HEK293 (cell line): ENCODE data around the gene LZTR1.

Experiments used
- CTCF ChIA-PET: fragments of 350-600 bp; formaldehyde crosslinking; extraction: SDS; loops from one replicate; lab custom pipeline; 2021; ENCODE audit warnings: antibody characterized with exemption; lab: Yijun Ruan, JAX
- POLR2A ChIA-PET: fragments of 300-600 bp; formaldehyde crosslinking; extraction: SDS; loops from one replicate; lab custom pipeline; 2020; ENCODE audit warnings: antibody characterized with exemption, inconsistent platforms; lab: Yijun Ruan, JAX
- H3K27ac ChIP-seq: fragments of 200-500 bp; sonication (Bioruptor generic); 2 replicates; pipeline ENCODE4 v1.5.1; 2014; ENCODE audit warnings: low read depth, low read length, control low read depth, inconsistent platforms; ENCODE audit errors: extremely low read depth
- H3K36me3 ChIP-seq, 2 experiments: fragments of 200-500 bp in 1 of 2; sonication (Bioruptor generic) in 1 of 2; 1 replicate in 1 of 2; 2 replicates in 1 of 2; pipeline ENCODE4 v1.5.1; 2014 to 2017; ENCODE audit warnings: inconsistent platforms in 2 of 2, low read length in 2 of 2; ENCODE audit not compliant: control insufficient read depth in 2 of 2, insufficient read depth in 1 of 2
- H3K4me1 ChIP-seq: fragments of 200-500 bp; sonication (Bioruptor generic); 2 replicates; pipeline ENCODE4 v1.5.1; 2014; ENCODE audit warnings: mild to moderate bottlenecking, low read length, inconsistent platforms; ENCODE audit not compliant: control insufficient read depth, insufficient read depth
- H3K4me3 ChIP-seq: 2 replicates; pipeline ENCODE4 v1.5.1; 2011; ENCODE audit warnings: low read depth, mild to moderate bottlenecking, control low read depth, low read length, moderate library complexity
- H3K9me3 ChIP-seq: fragments of 200-500 bp; sonication (Bioruptor generic); 2 replicates; pipeline ENCODE4 v1.5.1; 2014; ENCODE audit warnings: low read depth, low read length, inconsistent platforms; ENCODE audit not compliant: control insufficient read depth, insufficient read depth
- GFI1B ChIP-seq: fragments of 450-650 bp; formaldehyde crosslinking; IDR thresholded peaks from 2 replicates; pipeline ENCODE4 v1.5.1; 2016; ENCODE audit warnings: missing biosample characterization, missing genetic modification characterization
- IKZF3 ChIP-seq: fragments of 450-650 bp; IDR thresholded peaks from 2 replicates; pipeline ENCODE4 v1.5.0; 2018; ENCODE audit warnings: missing biosample characterization, mild to moderate bottlenecking, missing genetic modification characterization, moderate library complexity
- KLF1 ChIP-seq: fragments of 450-650 bp; formaldehyde crosslinking; IDR thresholded peaks from 2 replicates; pipeline ENCODE4 v1.5.1; 2016; ENCODE audit warnings: missing biosample characterization, missing genetic modification characterization
- KLF9 ChIP-seq: fragments of 450-650 bp; formaldehyde crosslinking; IDR thresholded peaks from 2 replicates; pipeline ENCODE4 v1.5.1; 2016; ENCODE audit warnings: missing biosample characterization, missing genetic modification characterization, low read depth
- MEIS1 ChIP-seq: sonication (generic); formaldehyde crosslinking; IDR thresholded peaks from 2 replicates; pipeline ENCODE4 v1.8.1; 2022; ENCODE audit warnings: missing genetic modification reagents, mild to moderate bottlenecking, borderline replicate concordance
- SETDB1 ChIP-seq: IDR thresholded peaks from one replicate; pipeline ENCODE4 v1.6.1; 2017; ENCODE audit warnings: mild to moderate bottlenecking, low read length, moderate library complexity, mixed read lengths; ENCODE audit not compliant: insufficient read length
- SP2 ChIP-seq: fragments of 450-650 bp; formaldehyde crosslinking; IDR thresholded peaks from 2 replicates; pipeline ENCODE4 v1.5.1; 2016; ENCODE audit warnings: missing biosample characterization, missing genetic modification characterization
- ZBTB20 ChIP-seq: fragments of 450-650 bp; formaldehyde crosslinking; IDR thresholded peaks from 2 replicates; pipeline ENCODE4 v1.5.1; 2016; ENCODE audit warnings: missing biosample characterization, missing genetic modification characterization
- ZBTB26 ChIP-seq: fragments of 450-650 bp; formaldehyde crosslinking; optimal IDR thresholded peaks from 2 replicates; pipeline ENCODE3; 2016; ENCODE audit warnings: missing biosample characterization, mild to moderate bottlenecking, missing genetic modification characterization
- ZFP37 ChIP-seq: fragments of 450-650 bp; formaldehyde crosslinking; IDR thresholded peaks from 2 replicates; pipeline ENCODE4 v1.5.1; 2016; ENCODE audit warnings: missing biosample characterization, missing genetic modification characterization
- ZIC2 ChIP-seq: fragments of 450-650 bp; formaldehyde crosslinking; IDR thresholded peaks from 2 replicates; pipeline ENCODE4 v1.5.1; 2016; ENCODE audit warnings: missing biosample characterization, missing genetic modification characterization
- ZNF19 ChIP-seq: fragments of 450-650 bp; formaldehyde crosslinking; IDR thresholded peaks from 2 replicates; pipeline ENCODE4; 2016; ENCODE audit warnings: missing biosample characterization, missing genetic modification characterization, low read depth
- ZNF239 ChIP-seq: fragments of 450-650 bp; formaldehyde crosslinking; IDR thresholded peaks from 2 replicates; pipeline ENCODE4 v1.5.1; 2016; ENCODE audit warnings: missing biosample characterization, missing genetic modification characterization
- ZNF37A ChIP-seq: fragments of 450-650 bp; IDR thresholded peaks from 2 replicates; pipeline ENCODE4 v1.5.1; 2018; ENCODE audit warnings: missing biosample characterization, missing genetic modification characterization
- ZNF394 ChIP-seq: fragments of 450-650 bp; formaldehyde crosslinking; IDR thresholded peaks from 2 replicates; pipeline ENCODE4 v1.5.1; 2016; ENCODE audit warnings: missing biosample characterization, missing genetic modification characterization, mild to moderate bottlenecking, moderate library complexity, borderline replicate concordance
- ZNF423 ChIP-seq: fragments of 450-650 bp; formaldehyde crosslinking; IDR thresholded peaks from 2 replicates; pipeline ENCODE4 v1.5.1; 2016; ENCODE audit warnings: missing biosample characterization, missing genetic modification characterization
- ZNF514 ChIP-seq: fragments of 450-650 bp; formaldehyde crosslinking; IDR thresholded peaks from 2 replicates; pipeline ENCODE4 v1.5.1; 2016; ENCODE audit warnings: missing biosample characterization, missing genetic modification characterization
- ZNF530 ChIP-seq: fragments of 450-650 bp; formaldehyde crosslinking; IDR thresholded peaks from 2 replicates; pipeline ENCODE4 v1.5.1; 2016; ENCODE audit warnings: low read depth, missing biosample characterization, missing genetic modification characterization
- ZNF549 ChIP-seq: fragments of 450-650 bp; IDR thresholded peaks from 2 replicates; pipeline ENCODE4 v1.5.1; 2018; ENCODE audit warnings: missing biosample characterization, missing genetic modification characterization, mild to moderate bottlenecking, inconsistent platforms, moderate library complexity
- ZNF585B ChIP-seq: fragments of 450-650 bp; formaldehyde crosslinking; IDR thresholded peaks from 2 replicates; pipeline ENCODE4 v1.5.1; 2016; ENCODE audit warnings: missing biosample characterization, missing genetic modification characterization
- ZNF610 ChIP-seq: fragments of 450-650 bp; formaldehyde crosslinking; IDR thresholded peaks from 2 replicates; pipeline ENCODE4 v1.5.1; 2016; ENCODE audit warnings: missing biosample characterization, missing genetic modification characterization, borderline replicate concordance
- ZNF660 ChIP-seq: fragments of 450-650 bp; IDR thresholded peaks from 2 replicates; pipeline ENCODE4 v1.5.1; 2018; ENCODE audit warnings: missing biosample characterization, mild to moderate bottlenecking, missing genetic modification characterization
- ZNF707 ChIP-seq: fragments of 450-650 bp; formaldehyde crosslinking; IDR thresholded peaks from 2 replicates; pipeline ENCODE4 v1.5.1; 2016; ENCODE audit warnings: missing biosample characterization, missing genetic modification characterization
- ZNF768 ChIP-seq: fragments of 450-650 bp; formaldehyde crosslinking; IDR thresholded peaks from 2 replicates; pipeline ENCODE4 v1.5.1; 2018; ENCODE audit warnings: missing biosample characterization, mild to moderate bottlenecking, missing genetic modification characterization
- ZNF785 ChIP-seq: fragments of 450-650 bp; formaldehyde crosslinking; IDR thresholded peaks from 2 replicates; pipeline ENCODE4 v1.5.1; 2016; ENCODE audit warnings: missing biosample characterization, missing genetic modification characterization
- ZNF792 ChIP-seq: fragments of 450-650 bp; formaldehyde crosslinking; IDR thresholded peaks from 2 replicates; pipeline ENCODE4 v1.5.1; 2016; ENCODE audit warnings: missing biosample characterization, missing genetic modification characterization
- ZSCAN16 ChIP-seq: fragments of 450-650 bp; formaldehyde crosslinking; IDR thresholded peaks from 2 replicates; pipeline ENCODE4 v1.5.1; 2016; ENCODE audit warnings: missing biosample characterization, missing genetic modification characterization
- ZSCAN23 ChIP-seq: fragments of 450-650 bp; formaldehyde crosslinking; IDR thresholded peaks from 2 replicates; pipeline ENCODE4 v1.5.1; 2016; ENCODE audit warnings: missing biosample characterization, missing genetic modification characterization
- ZSCAN30 ChIP-seq: fragments of 450-650 bp; IDR thresholded peaks from 2 replicates; pipeline ENCODE4 v1.5.1; 2018; ENCODE audit warnings: missing biosample characterization, mild to moderate bottlenecking, missing genetic modification characterization, moderate library complexity
- TF ChIP-seq, protein P1 (sequence below): fragments of 450-650 bp; formaldehyde crosslinking; IDR thresholded peaks from 2 replicates; pipeline ENCODE4 v1.5.1; 2016; ENCODE audit warnings: missing biosample characterization, missing genetic modification characterization
- TF ChIP-seq, protein P2 (sequence below): fragments of 450-650 bp; formaldehyde crosslinking; IDR thresholded peaks from 2 replicates; pipeline ENCODE4 v1.5.1; 2016; ENCODE audit warnings: missing biosample characterization, missing genetic modification characterization

Gene LZTR1

DNA sequence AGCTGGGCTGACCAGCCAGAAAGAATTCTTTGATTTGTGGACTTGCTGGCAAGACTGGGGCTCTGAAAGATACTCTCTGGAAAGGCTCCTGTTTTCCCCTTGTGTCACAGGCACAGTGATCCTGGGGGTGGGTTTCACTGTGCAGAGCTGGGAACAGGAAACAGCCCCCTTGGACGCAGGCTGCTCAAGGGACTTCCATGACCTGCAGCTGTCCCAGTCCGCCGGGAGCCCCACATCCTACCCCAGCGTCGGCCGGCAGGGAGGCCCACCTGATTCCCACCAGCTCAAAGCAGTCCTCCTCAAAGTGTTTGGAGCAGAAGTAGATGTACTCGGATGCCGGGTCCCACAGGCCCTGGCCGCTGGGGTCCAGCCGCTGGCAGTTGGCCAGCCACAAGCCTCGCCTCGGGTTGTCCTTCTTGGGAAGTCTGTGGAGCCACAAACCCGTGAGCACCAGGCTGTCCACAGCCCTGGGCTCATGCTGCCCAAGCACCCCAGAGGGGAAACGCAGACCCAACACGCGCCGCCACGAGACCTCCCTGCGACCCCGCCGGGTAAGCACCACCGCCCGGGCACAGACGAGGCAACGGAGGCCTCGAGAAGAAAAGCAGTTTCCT, 19.0 kb downstream of the LZTR1 start (continued):
- TF ChIP-seq ZNF792 (tag by site-specific recombination), result 0 out of 2 replicates have a peak, but pooled peaks have one; percentile 81
- 0 out of 2 replicates have a peak, but pooled peaks have one; percentile 24 for TF ChIP-seq ZNF585B (tag by site-specific recombination)
- TF ChIP-seq GFI1B (tag by site-specific recombination), result no peak
- TF ChIP-seq ZNF610, result no peak
- TF ChIP-seq ZIC2 (tag by site-specific recombination), result 0 out of 2 replicates have a peak, but pooled peaks have one; percentile 8
- TF ChIP-seq ZBTB20 (tag by site-specific recombination), result peak; percentile 58; the same call in 1 of the 2 replicates
- TF ChIP-seq ZNF530, result no peak
- TF ChIP-seq SETDB1, result no peak
- TF ChIP-seq ZNF423 (tag by site-specific recombination), result 0 out of 2 replicates have a peak, but pooled peaks have one; percentile 20
- no peak for TF ChIP-seq ZBTB26
- TF ChIP-seq ZNF37A (tag by site-specific recombination), result no peak
- TF ChIP-seq ZNF785 (tag by site-specific recombination), result no peak
- TF ChIP-seq ZFP37 (tag by site-specific recombination), result no peak
- no peak for TF ChIP-seq ZNF239
- no peak for TF ChIP-seq MEIS1 (CRISPR knock-in tag)
- no peak for TF ChIP-seq ZNF768 (tag by site-specific recombination)
- TF ChIP-seq ZNF514 (tag by site-specific recombination), result no peak
- no peak for TF ChIP-seq ZNF19

DNA sequence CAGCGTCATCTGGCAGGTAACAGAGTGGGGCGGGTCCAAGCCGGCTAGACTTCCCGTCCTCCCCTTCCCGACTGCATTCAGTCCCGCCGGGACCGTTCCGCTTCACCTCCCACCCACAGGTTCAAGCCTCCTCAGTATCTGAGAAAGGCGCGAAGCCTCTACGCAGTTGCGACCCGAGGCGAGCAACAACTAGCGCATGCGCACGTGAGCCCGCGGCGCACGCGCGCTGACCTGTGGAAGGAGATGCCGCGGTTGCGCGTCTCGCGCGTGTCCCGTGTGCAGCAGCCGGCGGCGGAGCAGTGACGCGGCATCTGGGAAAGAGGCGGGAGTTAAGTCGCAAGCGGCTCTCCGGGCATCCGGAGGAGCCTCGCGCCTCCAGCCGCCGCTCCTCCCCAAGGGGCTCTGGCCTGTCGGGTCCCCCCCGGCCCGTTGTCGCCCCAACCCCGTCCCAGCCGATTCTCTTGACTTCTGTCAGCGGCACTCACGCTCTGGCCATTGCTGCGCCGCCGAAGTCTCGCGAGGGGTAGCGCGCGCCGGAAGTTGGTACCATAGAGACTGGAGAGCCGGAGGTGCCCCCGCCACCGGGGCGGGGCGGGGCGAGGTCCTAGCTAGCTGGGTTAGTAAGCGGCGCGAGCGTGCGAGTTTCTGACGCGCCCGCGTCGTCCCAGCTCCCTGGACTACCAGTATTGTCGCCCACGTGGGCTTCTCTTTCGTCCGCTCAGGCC, 19.7 kb downstream of the LZTR1 start, which contains the start of gene THAP7:
THAP7 (minus strand) TSS at position 518 of the 725 bp plus-strand sequence; CDS start at position 311, 207 bp downstream.
- H3K4me3 ChIP-seq, result peak within 1 kb of the TSS; percentile 83
- H3K27ac ChIP-seq, result peak within 1 kb of the TSS; percentile 65
- no peaks in the 10 kb centered on the region for H3K9me3 ChIP-seq
- ChIA-PET CTCF (interaction anchor here (1.1 to 1.6 kb wide), 3 partner anchors 12 to 116 kb away, joined by 3 to 6 read pairs (median 3); no protein-coding TSS in a partner anchor), POLR2A (interaction anchor here (0.6 to 5.9 kb wide), 22 partner anchors 10 to 298 kb away, joined by 3 to 80 read pairs (median 4); partner anchors contain the start of genes CRKL, LZTR1 and P2RX6)
- H3K36me3 ChIP-seq, result peaks cover 0 to 40% of the 10 kb centered on the region in 2 experiments; a peak in 1 of 3 replicates
- no peaks in the 10 kb centered on the region for H3K4me1 ChIP-seq
- peak; percentile 77 for TF ChIP-seq KLF1 (tag by site-specific recombination)
- peak; percentile 78 for TF ChIP-seq SP2
- TF ChIP-seq, protein P1, sequence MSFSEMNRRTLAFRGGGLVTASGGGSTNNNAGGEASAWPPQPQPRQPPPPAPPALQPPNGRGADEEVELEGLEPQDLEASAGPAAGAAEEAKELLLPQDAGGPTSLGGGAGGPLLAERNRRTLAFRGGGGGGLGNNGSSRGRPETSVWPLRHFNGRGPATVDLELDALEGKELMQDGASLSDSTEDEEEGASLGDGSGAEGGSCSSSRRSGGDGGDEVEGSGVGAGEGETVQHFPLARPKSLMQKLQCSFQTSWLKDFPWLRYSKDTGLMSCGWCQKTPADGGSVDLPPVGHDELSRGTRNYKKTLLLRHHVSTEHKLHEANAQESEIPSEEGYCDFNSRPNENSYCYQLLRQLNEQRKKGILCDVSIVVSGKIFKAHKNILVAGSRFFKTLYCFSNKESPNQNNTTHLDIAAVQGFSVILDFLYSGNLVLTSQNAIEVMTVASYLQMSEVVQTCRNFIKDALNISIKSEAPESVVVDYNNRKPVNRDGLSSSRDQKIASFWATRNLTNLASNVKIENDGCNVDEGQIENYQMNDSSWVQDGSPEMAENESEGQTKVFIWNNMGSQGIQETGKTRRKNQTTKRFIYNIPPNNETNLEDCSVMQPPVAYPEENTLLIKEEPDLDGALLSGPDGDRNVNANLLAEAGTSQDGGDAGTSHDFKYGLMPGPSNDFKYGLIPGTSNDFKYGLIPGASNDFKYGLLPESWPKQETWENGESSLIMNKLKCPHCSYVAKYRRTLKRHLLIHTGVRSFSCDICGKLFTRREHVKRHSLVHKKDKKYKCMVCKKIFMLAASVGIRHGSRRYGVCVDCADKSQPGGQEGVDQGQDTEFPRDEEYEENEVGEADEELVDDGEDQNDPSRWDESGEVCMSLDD (tag by site-specific recombination), result peak; percentile 97
- TF ChIP-seq ZNF660 (tag by site-specific recombination), result peak; percentile 59; the same call in 1 of the 2 replicates
- TF ChIP-seq ZSCAN16 (tag by site-specific recombination), result no peak
- no peak for TF ChIP-seq ZNF549 (tag by site-specific recombination)
- TF ChIP-seq ZNF394, result peak; percentile 78; the same call in 1 of the 2 replicates
- TF ChIP-seq, protein P2, sequence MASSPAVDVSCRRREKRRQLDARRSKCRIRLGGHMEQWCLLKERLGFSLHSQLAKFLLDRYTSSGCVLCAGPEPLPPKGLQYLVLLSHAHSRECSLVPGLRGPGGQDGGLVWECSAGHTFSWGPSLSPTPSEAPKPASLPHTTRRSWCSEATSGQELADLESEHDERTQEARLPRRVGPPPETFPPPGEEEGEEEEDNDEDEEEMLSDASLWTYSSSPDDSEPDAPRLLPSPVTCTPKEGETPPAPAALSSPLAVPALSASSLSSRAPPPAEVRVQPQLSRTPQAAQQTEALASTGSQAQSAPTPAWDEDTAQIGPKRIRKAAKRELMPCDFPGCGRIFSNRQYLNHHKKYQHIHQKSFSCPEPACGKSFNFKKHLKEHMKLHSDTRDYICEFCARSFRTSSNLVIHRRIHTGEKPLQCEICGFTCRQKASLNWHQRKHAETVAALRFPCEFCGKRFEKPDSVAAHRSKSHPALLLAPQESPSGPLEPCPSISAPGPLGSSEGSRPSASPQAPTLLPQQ, result peak; percentile 67
- TF ChIP-seq IKZF3, result peak; percentile 86
- TF ChIP-seq ZSCAN30, result peak; percentile 4; the same call in 1 of the 2 replicates
- peak; percentile 69 for TF ChIP-seq KLF9 (tag by site-specific recombination)
- TF ChIP-seq ZNF707 (tag by site-specific recombination), result no peak
- TF ChIP-seq ZNF530, result no peak
- peak; percentile 67; the same call in 1 of the 2 replicates for TF ChIP-seq ZSCAN23 (tag by site-specific recombination)
- TF ChIP-seq ZIC2 (tag by site-specific recombination), result no peak
